Naive B cell (primary cell): ENCODE measurements around the gene TMEM174. TPM values are rescaled to one million over a fixed set of nuclear protein-coding genes. Genes with fewer than 3 reads are reported as not detected.

Source experiments
- ATAC-seq, 2 donors: fragments of 150-1000 bp; cut with Tn5 transposase; 2 replicates each; pipeline ENCODE4 v1.10.0; 2021; ENCODE audit warnings: low read depth in 2 of 2, mild to moderate bottlenecking in 2 of 2, moderate library complexity in 2 of 2
- DNase-seq: peaks from one replicate; pipeline ENCODE4 v3.0.0; 2022
- H3K27ac Mint-ChIP-seq, 6 donors: one replicate each; pipeline ENCODE4 v1.8.0; 2020 to 2022; ENCODE audit warnings: mild to moderate bottlenecking in 6 of 6, mixed read lengths in 6 of 6, moderate library complexity in 5 of 6, inconsistent platforms in 2 of 6
- H3K27me3 Mint-ChIP-seq, 3 donors: one replicate each; pipeline ENCODE4 v1.8.0; 2021 to 2022; ENCODE audit warnings: mixed read lengths in 3 of 3, mild to moderate bottlenecking in 1 of 3
- H3K36me3 Mint-ChIP-seq, 2 donors: one replicate each; pipeline ENCODE4 v1.8.0; 2020 to 2022; ENCODE audit warnings: mixed read lengths in 2 of 2, inconsistent platforms in 1 of 2, mild to moderate bottlenecking in 1 of 2
- H3K4me1 Mint-ChIP-seq, 3 donors: one replicate each; pipeline ENCODE4 v1.8.0; 2020 to 2022; ENCODE audit warnings: mixed read lengths in 3 of 3, inconsistent platforms in 1 of 3, mild to moderate bottlenecking in 1 of 3, moderate library complexity in 1 of 3
- H3K4me3 Mint-ChIP-seq, 8 donors: one replicate each; pipeline ENCODE4 v1.8.0; 2020 to 2022; ENCODE audit warnings: mild to moderate bottlenecking in 8 of 8, mixed read lengths in 8 of 8, moderate library complexity in 8 of 8, inconsistent platforms in 2 of 8
- H3K9me3 Mint-ChIP-seq, 7 donors: one replicate each; pipeline ENCODE4 v1.8.0; 2020 to 2022; ENCODE audit warnings: mixed read lengths in 7 of 7, mild to moderate bottlenecking in 5 of 7, inconsistent platforms in 2 of 7, moderate library complexity in 1 of 7
- polyA plus RNA-seq, 6 donors: library from polyadenylated mRNA; unstranded; fragments of 300-500 nt; fragmentation: Illumina TruSeq; gene quantifications; one replicate each; pipeline ENCODE4 v1.2.3, GENCODE V29; 2021; ENCODE audit warnings: low read depth in 6 of 6

Gene TMEM174
- polyA plus RNA-seq: not detected

- Mint-ChIP-seq H3K4me1 (peaks cover 0 to 8% (median 4%) of the 10 kb centered on the region in 3 donors), H3K4me3 (no peak within 1 kb of the TSS), H3K27me3 (peaks cover 72 to 83% (median 74%) of the 10 kb centered on the region in 3 donors), H3K27ac (no peak within 1 kb of the TSS), H3K9me3 (peaks cover 0 to 8% (median 0%) of the 10 kb centered on the region in 7 donors), H3K36me3 (no peaks in the 10 kb centered on the region)
- DNase-seq: no peak
- no peak for ATAC-seq
Observed at GRCh38 chr5:73172951-73173350, at the start of gene TMEM174. TSS of gene TMEM174 (plus strand) at chr5:73173193. CDS start at chr5:73173244, 51 bp downstream.

- H3K4me1 Mint-ChIP-seq: peaks cover 5 to 9% (median 8%) of the 10 kb centered on the region in 3 donors
- peaks cover 52 to 66% (median 64%) of the 10 kb centered on the region in 3 donors for H3K27me3 Mint-ChIP-seq
- H3K9me3 Mint-ChIP-seq: peaks cover 0 to 4% (median 0%) of the 10 kb centered on the region in 7 donors
- H3K27ac Mint-ChIP-seq: no peak overlapping the region
- H3K36me3 Mint-ChIP-seq: peaks cover 0 to 5% of the 10 kb centered on the region in 2 donors
- ATAC-seq (no peak), DNase-seq (no peak)
- no peak overlapping the region for H3K4me3 Mint-ChIP-seq
Observed at GRCh38 chr5:73125289-73125688, 47.7 kb upstream of the TMEM174 start.

- Mint-ChIP-seq H3K27ac (no peak overlapping the region), H3K36me3 (peaks cover 0 to 5% of the 10 kb centered on the region in 2 donors), H3K27me3 (peaks cover 53 to 64% (median 63%) of the 10 kb centered on the region in 3 donors), H3K4me3 (no peak overlapping the region), H3K4me1 (peaks cover 4 to 5% (median 5%) of the 10 kb centered on the region in 3 donors), H3K9me3 (peaks cover 0 to 4% (median 0%) of the 10 kb centered on the region in 7 donors)
- DNase-seq (no peak), ATAC-seq (no peak)
Observed at GRCh38 chr5:73126381-73126780, 46.6 kb upstream of the TMEM174 start.

GRCh38 chr5:73126957-73127356, 46.0 kb upstream of the TMEM174 start:
- Mint-ChIP-seq H3K27ac (no peak overlapping the region), H3K9me3 (peaks cover 0 to 4% (median 0%) of the 10 kb centered on the region in 7 donors), H3K36me3 (peaks cover 0 to 5% of the 10 kb centered on the region in 2 donors), H3K4me3 (no peak overlapping the region), H3K27me3 (peaks cover 53 to 59% (median 57%) of the 10 kb centered on the region in 3 donors), H3K4me1 (peaks cover 4 to 5% (median 5%) of the 10 kb centered on the region in 3 donors)
- ATAC-seq (no peak), DNase-seq (no peak)

GRCh38 chr5:73129143-73129542, 43.9 kb upstream of the TMEM174 start:
- H3K4me1 Mint-ChIP-seq: peaks cover 0 to 2% (median 0%) of the 10 kb centered on the region in 3 donors
- H3K27me3 Mint-ChIP-seq: peaks cover 53 to 59% (median 58%) of the 10 kb centered on the region in 3 donors
- peaks cover 0 to 3% (median 0%) of the 10 kb centered on the region in 7 donors for H3K9me3 Mint-ChIP-seq
- peaks cover 0 to 2% of the 10 kb centered on the region in 2 donors for H3K36me3 Mint-ChIP-seq
- ATAC-seq (no peak), DNase-seq (no peak)
- no peak overlapping the region for H3K27ac Mint-ChIP-seq
- no peak overlapping the region for H3K4me3 Mint-ChIP-seq

GRCh38 chr5:73130811-73131210, 42.2 kb upstream of the TMEM174 start:
- ATAC-seq (no peak), DNase-seq (no peak)
- H3K36me3 Mint-ChIP-seq: peaks cover 4 to 6% of the 10 kb centered on the region in 2 donors
- H3K9me3 Mint-ChIP-seq: peaks cover 0 to 2% (median 0%) of the 10 kb centered on the region in 7 donors
- peak overlapping the region in 1 of 6 donors; percentile 18 for H3K27ac Mint-ChIP-seq
- no peak overlapping the region for H3K4me3 Mint-ChIP-seq
- H3K27me3 Mint-ChIP-seq: peaks cover 53 to 61% (median 58%) of the 10 kb centered on the region in 3 donors
- no peaks in the 10 kb centered on the region for H3K4me1 Mint-ChIP-seq

GRCh38 chr5:73131711-73132425, 41.1 kb upstream of the TMEM174 start:
- H3K9me3 Mint-ChIP-seq: peaks cover 0 to 4% (median 0%) of the 10 kb centered on the region in 7 donors
- ATAC-seq (no peak), DNase-seq (no peak)
- no peak overlapping the region for H3K27ac Mint-ChIP-seq
- H3K4me1 Mint-ChIP-seq: no peaks in the 10 kb centered on the region
- no peak overlapping the region for H3K4me3 Mint-ChIP-seq
- peaks cover 51 to 57% (median 53%) of the 10 kb centered on the region in 3 donors for H3K27me3 Mint-ChIP-seq
- peaks cover 4 to 8% of the 10 kb centered on the region in 2 donors for H3K36me3 Mint-ChIP-seq

GRCh38 chr5:73132759-73133158, 40.2 kb upstream of the TMEM174 start:
- Mint-ChIP-seq H3K4me3 (no peak overlapping the region), H3K4me1 (no peaks in the 10 kb centered on the region), H3K27ac (no peak overlapping the region), H3K9me3 (peaks cover 0 to 5% (median 0%) of the 10 kb centered on the region in 7 donors), H3K27me3 (peaks cover 58 to 61% (median 59%) of the 10 kb centered on the region in 3 donors), H3K36me3 (peaks cover 4 to 8% of the 10 kb centered on the region in 2 donors)
- ATAC-seq: no peak
- DNase-seq: no peak

GRCh38 chr5:73135021-73135420, 38.0 kb upstream of the TMEM174 start:
- H3K27me3 Mint-ChIP-seq: peaks cover 62 to 65% (median 64%) of the 10 kb centered on the region in 3 donors

GRCh38 chr5:73135429-73136054, 37.5 kb upstream of the TMEM174 start:
- H3K4me1 Mint-ChIP-seq: no peaks in the 10 kb centered on the region
- no peak for DNase-seq
- peaks cover 59 to 63% (median 59%) of the 10 kb centered on the region in 3 donors for H3K27me3 Mint-ChIP-seq
- H3K27ac Mint-ChIP-seq: peak overlapping the region in 1 of 6 donors; percentile 1
- ATAC-seq: no peak
- H3K4me3 Mint-ChIP-seq: no peak overlapping the region
- H3K9me3 Mint-ChIP-seq: peaks cover 0 to 3% (median 0%) of the 10 kb centered on the region in 7 donors
- H3K36me3 Mint-ChIP-seq: peaks cover 4 to 8% of the 10 kb centered on the region in 2 donors

More at GRCh38 chr5:73135021-73135420, 38.0 kb upstream of the TMEM174 start:
- ATAC-seq (no peak), DNase-seq (no peak)
- peaks cover 4 to 8% of the 10 kb centered on the region in 2 donors for H3K36me3 Mint-ChIP-seq
- H3K9me3 Mint-ChIP-seq: peaks cover 0 to 4% (median 0%) of the 10 kb centered on the region in 7 donors
- H3K4me3 Mint-ChIP-seq: no peak overlapping the region
- H3K27ac Mint-ChIP-seq: no peak overlapping the region
- no peaks in the 10 kb centered on the region for H3K4me1 Mint-ChIP-seq

- Mint-ChIP-seq H3K4me3 (no peak overlapping the region), H3K27me3 (peaks cover 54 to 58% (median 58%) of the 10 kb centered on the region in 3 donors), H3K36me3 (peaks cover 4 to 8% of the 10 kb centered on the region in 2 donors), H3K27ac (no peak overlapping the region), H3K4me1 (no peaks in the 10 kb centered on the region), H3K9me3 (peaks cover 0 to 3% (median 0%) of the 10 kb centered on the region in 7 donors)
- ATAC-seq (no peak), DNase-seq (no peak)
Observed at GRCh38 chr5:73136055-73136562, 36.9 kb upstream of the TMEM174 start.

- Mint-ChIP-seq H3K4me1 (no peaks in the 10 kb centered on the region), H3K36me3 (peaks cover 4 to 8% of the 10 kb centered on the region in 2 donors), H3K27me3 (peaks cover 52 to 64% (median 63%) of the 10 kb centered on the region in 3 donors), H3K4me3 (no peak overlapping the region), H3K27ac (no peak overlapping the region), H3K9me3 (peaks cover 0 to 3% (median 0%) of the 10 kb centered on the region in 7 donors)
- ATAC-seq (no peak), DNase-seq (no peak)
Observed at GRCh38 chr5:73137563-73138530, 35.1 kb upstream of the TMEM174 start.
